HFF-Myc (cell line): Measurements from ENCODE around the gene IL16.
A peak's percentile ranks its signal among the peaks of the same experiment; 100 is the strongest.

Source experiments
- DNase-seq: peaks from one replicate; pipeline ENCODE4 v3.0.0-alpha.2; 2011; ENCODE audit warnings: low read depth; ENCODE audit errors: extremely low read depth
- H3K4me3 ChIP-seq: replicated peaks from 2 replicates; pipeline ENCODE4 v1.5.1; 2011; ENCODE audit warnings: low read depth, mild to moderate bottlenecking, control low read depth, low read length
- TF ChIP-seq, protein P1 (sequence below): IDR thresholded peaks from 2 replicates; pipeline ENCODE4 v1.5.1; 2012; ENCODE audit warnings: mild to moderate bottlenecking, low read depth, low read length, control low read depth; ENCODE audit errors: missing control alignments

The IL16 gene

DNA sequence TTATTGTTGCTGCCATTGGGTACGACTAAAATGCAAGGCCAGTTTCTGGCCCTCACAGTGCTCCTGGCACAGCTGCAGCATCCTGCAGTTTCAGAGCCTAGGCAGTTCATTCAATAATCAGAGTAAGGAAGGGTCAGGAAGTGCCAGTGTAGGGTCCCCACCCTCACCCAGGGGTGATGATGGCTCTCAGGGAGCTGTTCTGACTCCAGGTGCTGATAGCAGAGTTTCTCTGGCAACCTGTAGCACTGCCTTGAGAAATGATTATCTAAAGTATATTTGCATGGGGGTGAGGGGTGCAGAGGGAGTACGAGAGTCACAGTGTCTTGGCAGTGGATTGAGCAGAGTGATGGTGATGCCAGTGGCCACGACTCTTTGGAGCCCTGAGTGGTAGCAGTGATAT is 15.5 kb upstream of the IL16 start:
- TF ChIP-seq, protein P1, sequence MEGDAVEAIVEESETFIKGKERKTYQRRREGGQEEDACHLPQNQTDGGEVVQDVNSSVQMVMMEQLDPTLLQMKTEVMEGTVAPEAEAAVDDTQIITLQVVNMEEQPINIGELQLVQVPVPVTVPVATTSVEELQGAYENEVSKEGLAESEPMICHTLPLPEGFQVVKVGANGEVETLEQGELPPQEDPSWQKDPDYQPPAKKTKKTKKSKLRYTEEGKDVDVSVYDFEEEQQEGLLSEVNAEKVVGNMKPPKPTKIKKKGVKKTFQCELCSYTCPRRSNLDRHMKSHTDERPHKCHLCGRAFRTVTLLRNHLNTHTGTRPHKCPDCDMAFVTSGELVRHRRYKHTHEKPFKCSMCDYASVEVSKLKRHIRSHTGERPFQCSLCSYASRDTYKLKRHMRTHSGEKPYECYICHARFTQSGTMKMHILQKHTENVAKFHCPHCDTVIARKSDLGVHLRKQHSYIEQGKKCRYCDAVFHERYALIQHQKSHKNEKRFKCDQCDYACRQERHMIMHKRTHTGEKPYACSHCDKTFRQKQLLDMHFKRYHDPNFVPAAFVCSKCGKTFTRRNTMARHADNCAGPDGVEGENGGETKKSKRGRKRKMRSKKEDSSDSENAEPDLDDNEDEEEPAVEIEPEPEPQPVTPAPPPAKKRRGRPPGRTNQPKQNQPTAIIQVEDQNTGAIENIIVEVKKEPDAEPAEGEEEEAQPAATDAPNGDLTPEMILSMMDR: no peak

GRCh38 chr15:81182031-81182755 is 14.5 kb upstream of the IL16 start:
- TF ChIP-seq, protein P1: no peak

More for the DNA sequence above, 15.5 kb upstream of the IL16 start:
- H3K4me3 ChIP-seq: no peak overlapping the region
- no peak for DNase-seq

DNA sequence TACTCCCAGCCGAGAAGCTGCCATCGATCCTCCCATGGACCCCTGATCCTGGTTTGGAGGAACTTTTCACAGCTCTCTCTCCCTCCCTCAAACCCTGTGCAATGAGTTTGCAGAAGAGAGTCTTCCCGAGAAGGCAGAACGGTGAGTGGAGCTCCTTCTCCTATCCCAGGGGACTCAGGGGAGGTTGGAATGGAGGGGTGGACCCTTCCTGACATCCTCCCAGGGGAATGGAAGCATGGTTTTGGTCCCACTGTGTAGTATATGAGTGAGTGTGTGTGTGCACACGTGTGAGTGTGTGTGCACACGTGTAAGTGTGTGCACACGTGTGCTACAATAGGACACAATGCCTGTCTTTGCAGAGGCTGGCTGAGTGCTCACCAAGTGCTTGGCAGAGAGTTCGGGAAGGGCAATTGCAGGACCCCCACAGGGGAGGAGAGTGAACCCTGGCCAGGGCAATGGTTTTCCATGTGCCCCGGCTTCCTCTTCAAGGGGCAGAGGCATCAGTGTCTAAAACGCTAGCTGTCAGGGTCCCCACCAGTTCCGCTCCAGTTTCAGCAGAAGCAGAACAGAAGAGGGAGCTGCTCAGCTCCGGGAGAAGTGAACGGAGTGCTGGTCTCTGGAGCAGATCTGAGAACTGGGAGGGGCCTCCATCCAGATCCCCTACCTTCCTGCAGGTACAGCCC is 13.8 kb upstream of the IL16 start:
- DNase-seq: no peak
- no peak overlapping the region for H3K4me3 ChIP-seq
- TF ChIP-seq, protein P1: peak; percentile 12

More at GRCh38 chr15:81182031-81182755, 14.5 kb upstream of the IL16 start:
- no peak for DNase-seq
- H3K4me3 ChIP-seq: no peak overlapping the region

DNA sequence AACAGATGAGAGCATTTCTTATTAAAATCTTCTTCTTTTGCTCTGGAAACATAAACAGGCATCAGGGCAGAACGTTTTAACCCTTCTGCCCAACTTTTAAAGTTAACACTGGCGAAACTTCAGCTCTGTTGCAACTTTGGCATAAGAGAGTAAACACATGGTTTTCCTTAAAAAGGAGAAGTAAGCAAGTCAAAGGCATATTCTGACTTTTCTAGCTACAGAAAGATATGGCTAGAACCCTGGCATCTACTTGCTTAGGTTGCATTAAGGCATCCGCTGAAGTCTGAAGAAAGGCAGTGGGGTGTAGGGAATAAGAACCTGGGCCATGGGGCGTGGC is 13.3 kb upstream of the IL16 start:
- DNase-seq: no peak
- H3K4me3 ChIP-seq: no peak overlapping the region
- TF ChIP-seq, protein P1: no peak

DNA sequence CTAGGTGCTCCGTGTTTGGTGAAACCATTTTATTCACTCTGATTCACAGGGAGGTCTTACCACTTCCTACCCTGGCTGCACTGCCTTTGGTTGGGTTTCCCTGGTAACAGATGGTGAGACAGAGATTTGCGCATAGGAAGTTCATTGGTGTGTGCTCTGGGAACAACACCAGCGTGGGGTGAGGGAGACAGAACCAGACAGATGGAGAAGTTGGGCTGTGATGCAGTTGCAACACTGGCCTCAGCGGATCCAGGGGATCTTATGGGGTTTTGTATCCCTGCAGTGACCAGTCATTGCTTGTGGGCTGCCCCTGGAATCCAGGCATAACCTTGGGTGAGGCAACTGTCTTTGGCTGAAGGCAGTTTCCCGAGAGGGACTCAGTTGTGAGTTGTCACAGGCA is 12.5 kb upstream of the IL16 start:
- DNase-seq: no peak
- TF ChIP-seq, protein P1: no peak

GRCh38 chr15:81185631-81186295 is 10.9 kb upstream of the IL16 start:
- DNase-seq: no peak
- no peak overlapping the region for H3K4me3 ChIP-seq
- TF ChIP-seq, protein P1: no peak

More for the DNA sequence above, 12.5 kb upstream of the IL16 start:
- H3K4me3 ChIP-seq: no peak overlapping the region
